Esophagus squamous epithelium (tissue), 4 donors: ENCODE results near the gene SCAMP3.

ENCODE experiments used
- POLR2A ChIP-seq, 4 donors: fragments of 450-650 bp; IDR thresholded peaks; one replicate each; pipeline ENCODE4 v1.6.1; 2017; ENCODE audit warnings: antibody characterized with exemption in 4 of 4, mild to moderate bottlenecking in 4 of 4, moderate library complexity in 3 of 4
- TF ChIP-seq, protein P1 (sequence below), 6 experiments: fragments of 450-650 bp in 4 of 6; fragments of 200-600 bp in 2 of 6; sonication (generic) in 2 of 6; IDR thresholded peaks; one replicate each; pipeline ENCODE4 v1.5.1; 2016 to 2019; ENCODE audit warnings: antibody characterized with exemption in 6 of 6, mild to moderate bottlenecking in 4 of 6, moderate library complexity in 4 of 6

- TF ChIP-seq, protein P1, sequence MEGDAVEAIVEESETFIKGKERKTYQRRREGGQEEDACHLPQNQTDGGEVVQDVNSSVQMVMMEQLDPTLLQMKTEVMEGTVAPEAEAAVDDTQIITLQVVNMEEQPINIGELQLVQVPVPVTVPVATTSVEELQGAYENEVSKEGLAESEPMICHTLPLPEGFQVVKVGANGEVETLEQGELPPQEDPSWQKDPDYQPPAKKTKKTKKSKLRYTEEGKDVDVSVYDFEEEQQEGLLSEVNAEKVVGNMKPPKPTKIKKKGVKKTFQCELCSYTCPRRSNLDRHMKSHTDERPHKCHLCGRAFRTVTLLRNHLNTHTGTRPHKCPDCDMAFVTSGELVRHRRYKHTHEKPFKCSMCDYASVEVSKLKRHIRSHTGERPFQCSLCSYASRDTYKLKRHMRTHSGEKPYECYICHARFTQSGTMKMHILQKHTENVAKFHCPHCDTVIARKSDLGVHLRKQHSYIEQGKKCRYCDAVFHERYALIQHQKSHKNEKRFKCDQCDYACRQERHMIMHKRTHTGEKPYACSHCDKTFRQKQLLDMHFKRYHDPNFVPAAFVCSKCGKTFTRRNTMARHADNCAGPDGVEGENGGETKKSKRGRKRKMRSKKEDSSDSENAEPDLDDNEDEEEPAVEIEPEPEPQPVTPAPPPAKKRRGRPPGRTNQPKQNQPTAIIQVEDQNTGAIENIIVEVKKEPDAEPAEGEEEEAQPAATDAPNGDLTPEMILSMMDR (IDR thresholded peaks at IDR 0.05): no peak
- no peak for TF ChIP-seq POLR2A (IDR thresholded peaks at IDR 0.05)
Observed at GRCh38 chr1:155272466-155273342, 10.5 kb upstream of the SCAMP3 start.
